SIG-M5 (cell line): Measurements from ENCODE around the gene GPATCH4.

Source experiments
- DNase-seq: peaks from one replicate; lab custom pipeline; 2025; lab: John Stamatoyannopoulos, UW

The GPATCH4 gene

GRCh38 chr1:156574039-156574633 lies 27.1 kb downstream of the GPATCH4 start:
- DNase-seq, result no peak

- DNase-seq, result no peak
Observed at GRCh38 chr1:156572663-156573018, 28.6 kb downstream of the GPATCH4 start.

GRCh38 chr1:156571919-156572662 lies 29.2 kb downstream of the GPATCH4 start, which contains the start of gene IQGAP3:
TSS of gene IQGAP3 (minus strand) at chr1:156572565. CDS start at chr1:156572529, 36 bp downstream.
- DNase-seq, result peak; percentile 57

GRCh38 chr1:156571261-156571852 lies 29.9 kb downstream of the GPATCH4 start:
- DNase-seq, result no peak

GRCh38 chr1:156566436-156566835 lies 34.8 kb downstream of the GPATCH4 start:
- DNase-seq, result no peak

- DNase-seq, result no peak
Observed at GRCh38 chr1:156565519-156565918, 35.8 kb downstream of the GPATCH4 start.

GRCh38 chr1:156560585-156561163 lies 40.6 kb downstream of the GPATCH4 start:
- no peak for DNase-seq

- no peak for DNase-seq
Observed at GRCh38 chr1:156559797-156560385, 41.4 kb downstream of the GPATCH4 start.

GRCh38 chr1:156559086-156559796 lies 42.0 kb downstream of the GPATCH4 start:
- no peak for DNase-seq

- DNase-seq, result no peak
Observed at GRCh38 chr1:156556354-156556753, 44.9 kb downstream of the GPATCH4 start.

- no peak for DNase-seq
Observed at GRCh38 chr1:156555715-156556114, 45.6 kb downstream of the GPATCH4 start.

- DNase-seq, result no peak
Observed at GRCh38 chr1:156554971-156555370, 46.3 kb downstream of the GPATCH4 start.

- DNase-seq, result no peak
Observed at GRCh38 chr1:156553860-156554485, 47.3 kb downstream of the GPATCH4 start.

- peak; percentile 81 for DNase-seq
Observed at GRCh38 chr1:156552937-156553336, 48.3 kb downstream of the GPATCH4 start.

- no peak for DNase-seq
Observed at GRCh38 chr1:156552518-156552917, 48.8 kb downstream of the GPATCH4 start.

- DNase-seq, result no peak
Observed at GRCh38 chr1:156551869-156552268, 49.4 kb downstream of the GPATCH4 start.

GRCh38 chr1:156551066-156551643 lies 50.1 kb downstream of the GPATCH4 start:
- no peak for DNase-seq

GRCh38 chr1:156550346-156550745 lies 50.9 kb downstream of the GPATCH4 start:
- no peak for DNase-seq

GRCh38 chr1:156549831-156550230 lies 51.4 kb downstream of the GPATCH4 start:
- no peak for DNase-seq

GRCh38 chr1:156549390-156549789 lies 51.9 kb downstream of the GPATCH4 start:
- DNase-seq, result no peak

GRCh38 chr1:156547982-156548381 lies 53.3 kb downstream of the GPATCH4 start:
- no peak for DNase-seq
